ENCODE data around the gene BBS2. TPM values are rescaled to one million over a fixed set of nuclear protein-coding genes. Genes with fewer than 3 reads are reported as not detected.

BBS2 gene
- total RNA-seq, 4 donors from 2014 or later: 29.4 to 51.2 (median 45.5) TPM

- H3K4me3 ChIP-seq: no peak overlapping the region
- no peak for ATAC-seq
- H3K27me3 ChIP-seq: no peaks in the 10 kb centered on the region
- no peak overlapping the region for H3K27ac ChIP-seq
- TF ChIP-seq POLR2A (IDR thresholded peaks at IDR 0.05): no peak
- no peak for TF ChIP-seq EP300 (IDR thresholded peaks at IDR 0.05)
- TF ChIP-seq CTCF (IDR thresholded peaks at IDR 0.05): no peak
- TF ChIP-seq POLR2AphosphoS5 (IDR thresholded peaks at IDR 0.05): no peak
- no peaks in the 10 kb centered on the region for H3K4me1 ChIP-seq
- 60% methylated on average over 1 of the region's 1 CpG; no CpG with 5 or more reads in 1 of the 2 donors for WGBS, 2 donors (ENCODE audit: low coverage in 1 of 2)
- no peaks in the 10 kb centered on the region for H3K9me3 ChIP-seq
- H3K36me3 ChIP-seq: peaks cover 9 to 100% of the 10 kb centered on the region in 2 donors
Measured at GRCh38 chr16:56470666-56471065, 49.2 kb downstream of the BBS2 start.

- Histone ChIP-seq H3K27me3 (no peaks in the 10 kb centered on the region), H3K4me3 (no peak overlapping the region), H3K9me3 (no peaks in the 10 kb centered on the region), H3K4me1 (no peaks in the 10 kb centered on the region), H3K27ac (no peak overlapping the region), H3K36me3 (peaks cover 7 to 100% of the 10 kb centered on the region in 2 donors)
- no peak for TF ChIP-seq POLR2AphosphoS5 (IDR thresholded peaks at IDR 0.05)
- TF ChIP-seq EP300 (IDR thresholded peaks at IDR 0.05): no peak
- no peak for TF ChIP-seq POLR2A (IDR thresholded peaks at IDR 0.05)
- TF ChIP-seq CTCF (IDR thresholded peaks at IDR 0.05): no peak
- WGBS, 2 donors (ENCODE audit: low coverage in 1 of 2): 79 to 95% methylated on average over 3 of the region's 3 CpGs
- ATAC-seq: no peak
Measured at GRCh38 chr16:56470232-56470631, 49.6 kb downstream of the BBS2 start.

- no peak overlapping the region for H3K27ac ChIP-seq
- no peaks in the 10 kb centered on the region for H3K4me1 ChIP-seq
- peaks cover 2 to 100% of the 10 kb centered on the region in 2 donors for H3K36me3 ChIP-seq
- TF ChIP-seq POLR2A (IDR thresholded peaks at IDR 0.05) (no peak), POLR2AphosphoS5 (IDR thresholded peaks at IDR 0.05) (no peak), EP300 (IDR thresholded peaks at IDR 0.05) (no peak), CTCF (IDR thresholded peaks at IDR 0.05) (no peak)
- no peaks in the 10 kb centered on the region for H3K27me3 ChIP-seq
- no peak overlapping the region for H3K4me3 ChIP-seq
- 87 to 96% methylated on average over 3 to 4 of the region's 7 CpGs for WGBS, 2 donors (ENCODE audit: low coverage in 1 of 2)
- no peak for ATAC-seq
- no peaks in the 10 kb centered on the region for H3K9me3 ChIP-seq
Measured at GRCh38 chr16:56469748-56470147, 50.1 kb downstream of the BBS2 start.

- H3K4me1 ChIP-seq: no peaks in the 10 kb centered on the region
- no peak for ATAC-seq
- H3K27ac ChIP-seq: no peak overlapping the region
- TF ChIP-seq POLR2A (IDR thresholded peaks at IDR 0.05): no peak
- TF ChIP-seq CTCF (IDR thresholded peaks at IDR 0.05): no peak
- TF ChIP-seq POLR2AphosphoS5 (IDR thresholded peaks at IDR 0.05): no peak
- no peak for TF ChIP-seq EP300 (IDR thresholded peaks at IDR 0.05)
- no peak overlapping the region for H3K4me3 ChIP-seq
- H3K9me3 ChIP-seq: no peaks in the 10 kb centered on the region
- no peaks in the 10 kb centered on the region for H3K27me3 ChIP-seq
- H3K36me3 ChIP-seq: peaks cover 2 to 100% of the 10 kb centered on the region in 2 donors
Measured at GRCh38 chr16:56468800-56469199, 51.0 kb downstream of the BBS2 start.

DNA sequence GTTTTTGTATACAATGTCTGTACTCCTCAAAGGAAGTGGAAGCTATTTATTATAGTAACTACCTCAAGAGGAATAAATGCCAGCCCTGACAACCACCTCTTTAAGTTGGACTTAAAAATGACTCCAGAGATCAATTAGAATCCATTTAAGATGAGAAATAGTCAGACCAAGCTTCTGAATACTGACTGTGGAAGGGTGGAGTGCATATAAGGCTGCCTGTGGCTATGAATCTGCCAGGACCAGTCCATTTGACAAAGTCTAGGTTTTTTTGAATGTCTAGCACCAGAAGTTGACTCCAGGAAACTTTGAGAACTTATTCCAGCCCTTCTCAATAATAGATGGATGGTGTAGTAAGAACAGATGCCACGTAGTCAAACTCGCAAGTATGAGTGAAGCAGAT, 53.5 kb downstream of the BBS2 start:
- peaks cover 2 to 96% of the 10 kb centered on the region in 2 donors for H3K36me3 ChIP-seq
- H3K4me1 ChIP-seq: no peaks in the 10 kb centered on the region
- H3K27ac ChIP-seq: no peak overlapping the region
- no peak for ATAC-seq
- H3K9me3 ChIP-seq: no peaks in the 10 kb centered on the region
- no peak overlapping the region for H3K4me3 ChIP-seq
- TF ChIP-seq EP300 (IDR thresholded peaks at IDR 0.05): no peak
- no peak for TF ChIP-seq POLR2A (IDR thresholded peaks at IDR 0.05)
- no peak for TF ChIP-seq POLR2AphosphoS5 (IDR thresholded peaks at IDR 0.05)
- no peak for TF ChIP-seq CTCF (IDR thresholded peaks at IDR 0.05)
- no peaks in the 10 kb centered on the region for H3K27me3 ChIP-seq
- WGBS, 2 donors (ENCODE audit: low coverage in 1 of 2): 90 to 100% methylated on average over 2 of the region's 2 CpGs
